Hepatocyte (in vitro differentiated cells): ENCODE results near the gene TMEM238L.

ENCODE experiments used
- CTCF ChIP-seq: fragments of 200-600 bp; sonication (generic); IDR thresholded peaks from 2 replicates; pipeline ENCODE4 v1.5.1; 2016; ENCODE audit warnings: antibody characterized with exemption, mild to moderate bottlenecking; ENCODE audit not compliant: poor library complexity
- EZH2 ChIP-seq: fragments of 200-600 bp; sonication (generic); IDR thresholded peaks from 2 replicates; pipeline ENCODE4 v1.6.1; 2016; ENCODE audit warnings: antibody characterized with exemption, mild to moderate bottlenecking, borderline replicate concordance
- EZH2phosphoT487 ChIP-seq: fragments of 200-600 bp; sonication (generic); IDR thresholded peaks from one replicate; pipeline ENCODE4 v1.6.1; 2018; ENCODE audit warnings: antibody characterized with exemption, mild to moderate bottlenecking, low read depth, moderate library complexity; ENCODE audit not compliant: unreplicated experiment, severe bottlenecking

DNA sequence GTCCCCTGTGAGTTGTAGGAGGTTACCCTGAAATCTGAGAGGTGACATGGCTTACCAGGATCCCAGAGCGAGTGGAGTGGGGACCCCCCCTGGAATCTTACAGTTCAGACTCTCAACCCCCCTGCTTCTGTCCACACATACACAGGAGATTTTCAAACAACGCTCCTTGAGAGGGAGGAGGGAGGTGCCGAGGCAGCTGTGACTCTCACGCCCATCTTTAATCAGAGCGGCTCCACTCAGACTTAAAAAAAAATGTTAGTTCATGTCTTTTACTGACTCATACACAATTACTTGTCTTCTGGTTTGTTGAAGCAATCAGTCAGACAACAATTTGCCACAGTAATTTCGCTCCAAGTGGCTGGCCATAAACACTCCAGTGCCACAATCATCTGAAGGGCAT is 58.7 kb downstream of the TMEM238L start:
- TF ChIP-seq EZH2 (no peak), CTCF (no peak), EZH2phosphoT487 (no peak)
